K562 (cell line): Measurements from ENCODE around the gene SLC44A1.

ENCODE experiments used
- CBX5 ChIP-seq: IDR thresholded peaks from 2 replicates; pipeline ENCODE4 v1.6.1; 2014; ENCODE audit warnings: low read depth, borderline replicate concordance
- GTF2F1 ChIP-seq: IDR thresholded peaks from 2 replicates; pipeline ENCODE4 v1.6.1; 2011; ENCODE audit warnings: low read depth, low read length, improper control_type of control experiment
- HDAC1 ChIP-seq, 2 experiments: fragments of 450-650 bp; IDR thresholded peaks; 2 replicates each; pipeline ENCODE4 v1.6.1; 2016 to 2017; ENCODE audit warnings: inconsistent platforms in 1 of 2, mild to moderate bottlenecking in 1 of 2, moderate library complexity in 1 of 2
- MED1 ChIP-seq: sonication (generic); formaldehyde crosslinking; IDR thresholded peaks from 2 replicates; pipeline ENCODE4 v1.8.1; 2023; ENCODE audit warnings: missing genetic modification reagents, borderline replicate concordance
- SIRT6 ChIP-seq: IDR thresholded peaks from one replicate; pipeline ENCODE4 v1.6.1; 2012; ENCODE audit warnings: low read depth, mild to moderate bottlenecking, control low read depth, inconsistent platforms, low read length, moderate library complexity
- ZNF121 ChIP-seq: sonication (generic); formaldehyde crosslinking; conservative IDR thresholded peaks from 2 replicates; pipeline ENCODE4 v1.8.0; 2022; ENCODE audit warnings: missing genetic modification reagents

DNA sequence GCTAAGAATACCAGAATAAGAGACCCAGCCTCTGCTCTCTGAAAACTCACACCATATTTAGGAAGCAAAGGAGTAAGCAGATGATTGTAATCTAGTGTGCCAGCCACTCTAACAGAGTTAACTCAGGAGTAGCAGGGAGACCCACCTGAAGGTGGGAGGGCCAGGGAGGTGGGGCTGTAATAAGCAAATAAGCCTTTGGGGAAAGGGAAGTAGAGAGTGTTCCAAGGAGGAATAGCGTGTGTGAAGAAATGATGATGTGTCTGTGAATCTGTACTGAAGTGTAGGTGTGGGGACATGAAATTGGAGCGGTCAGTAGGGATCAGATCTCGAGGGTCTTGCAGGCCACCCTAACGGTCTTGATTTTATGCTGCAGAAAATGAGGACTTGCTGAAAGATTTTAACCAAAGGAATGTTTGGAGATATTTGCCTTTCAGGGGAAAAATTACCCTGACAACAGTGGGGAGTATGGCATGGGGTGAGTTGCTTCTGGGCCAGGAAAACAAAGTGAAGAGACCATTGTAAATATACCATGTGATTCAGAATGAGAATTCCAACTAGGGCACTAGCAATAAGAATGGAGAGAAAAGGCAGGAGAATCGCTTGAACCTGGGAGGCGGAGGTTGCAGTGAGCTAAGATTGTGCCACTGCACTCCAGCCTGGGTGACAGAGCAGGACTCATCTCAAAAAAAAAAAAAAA lies 159.2 kb downstream of the SLC44A1 start:
- TF ChIP-seq HDAC1 (IDR thresholded peaks at IDR 0.05) (no peak), SIRT6 (no peak), ZNF121 (no peak), CBX5 (no peak), MED1 (CRISPR knock-in tag) (no peak), GTF2F1 (no peak)
